GM10266 (cell line): ENCODE measurements around the gene SEPTIN12.
"Not testable (repeated sequence)": the region's sequence is repeated elsewhere in the genome, so short reads cannot be mapped to it uniquely, and the experiment has no call there.

ENCODE experiments used
- DNase-seq: peaks from one replicate; pipeline ENCODE4 v3.0.0; 2012; ENCODE audit errors: extremely low spot score
- TF ChIP-seq, protein P1 (sequence below): IDR thresholded peaks from 2 replicates; pipeline ENCODE4 v1.5.1; 2012; ENCODE audit warnings: mild to moderate bottlenecking, low read depth; ENCODE audit not compliant: control insufficient read depth, insufficient read depth; ENCODE audit errors: missing control alignments

The SEPTIN12 gene

GRCh38 chr16:4790261-4790660, 2.1 kb upstream of the SEPTIN12 start:
- TF ChIP-seq, protein P1, sequence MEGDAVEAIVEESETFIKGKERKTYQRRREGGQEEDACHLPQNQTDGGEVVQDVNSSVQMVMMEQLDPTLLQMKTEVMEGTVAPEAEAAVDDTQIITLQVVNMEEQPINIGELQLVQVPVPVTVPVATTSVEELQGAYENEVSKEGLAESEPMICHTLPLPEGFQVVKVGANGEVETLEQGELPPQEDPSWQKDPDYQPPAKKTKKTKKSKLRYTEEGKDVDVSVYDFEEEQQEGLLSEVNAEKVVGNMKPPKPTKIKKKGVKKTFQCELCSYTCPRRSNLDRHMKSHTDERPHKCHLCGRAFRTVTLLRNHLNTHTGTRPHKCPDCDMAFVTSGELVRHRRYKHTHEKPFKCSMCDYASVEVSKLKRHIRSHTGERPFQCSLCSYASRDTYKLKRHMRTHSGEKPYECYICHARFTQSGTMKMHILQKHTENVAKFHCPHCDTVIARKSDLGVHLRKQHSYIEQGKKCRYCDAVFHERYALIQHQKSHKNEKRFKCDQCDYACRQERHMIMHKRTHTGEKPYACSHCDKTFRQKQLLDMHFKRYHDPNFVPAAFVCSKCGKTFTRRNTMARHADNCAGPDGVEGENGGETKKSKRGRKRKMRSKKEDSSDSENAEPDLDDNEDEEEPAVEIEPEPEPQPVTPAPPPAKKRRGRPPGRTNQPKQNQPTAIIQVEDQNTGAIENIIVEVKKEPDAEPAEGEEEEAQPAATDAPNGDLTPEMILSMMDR, result no peak
- no peak for DNase-seq

- DNase-seq, result no peak
- TF ChIP-seq, protein P1, result no peak
Observed at GRCh38 chr16:4788910-4789309, 765 bp upstream of the SEPTIN12 start.

- DNase-seq, result no peak
- TF ChIP-seq, protein P1, result no peak
Observed at GRCh38 chr16:4788489-4788889, 344 bp upstream of the SEPTIN12 start.

- DNase-seq, result no peak
- TF ChIP-seq, protein P1, result no peak
Observed at GRCh38 chr16:4787068-4787467, 1.1 kb downstream of the SEPTIN12 start.

DNA sequence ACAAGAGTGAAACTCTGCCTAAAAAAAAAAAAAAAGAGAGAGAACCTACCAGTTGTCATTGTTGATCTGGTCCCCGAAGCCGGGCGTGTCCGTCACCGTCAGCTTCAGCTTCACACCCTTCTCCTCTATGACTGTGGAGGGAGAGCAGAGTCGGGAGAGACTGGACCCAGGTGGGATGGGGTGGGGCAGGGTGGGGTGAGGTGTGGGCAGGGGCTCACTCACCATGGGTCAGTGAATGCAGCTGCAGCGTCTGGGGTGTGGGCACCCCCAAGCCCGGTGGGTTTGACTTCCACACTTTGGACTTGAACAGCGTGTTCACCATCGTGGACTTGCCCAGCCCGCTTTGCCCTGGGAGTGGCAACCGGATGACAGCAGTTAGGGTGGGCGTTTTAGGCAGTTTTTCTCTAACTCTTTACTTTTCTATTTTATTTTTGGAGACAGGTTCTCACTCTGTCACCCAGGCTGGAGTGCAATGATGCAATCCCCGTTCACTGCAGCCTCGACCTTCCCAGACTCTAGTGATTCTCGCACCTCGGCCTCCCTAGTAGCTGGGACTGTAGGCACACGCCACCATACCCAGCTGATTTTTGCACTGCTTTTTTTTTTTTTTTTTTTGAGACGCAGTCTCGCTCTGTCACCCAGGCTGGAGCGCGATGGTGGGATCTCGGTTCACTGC, 2.2 kb downstream of the SEPTIN12 start:
- TF ChIP-seq, protein P1, result no peak
- no peak for DNase-seq

GRCh38 chr16:4784444-4784987, 3.6 kb downstream of the SEPTIN12 start:
- DNase-seq, result not testable (repeated sequence)

DNA sequence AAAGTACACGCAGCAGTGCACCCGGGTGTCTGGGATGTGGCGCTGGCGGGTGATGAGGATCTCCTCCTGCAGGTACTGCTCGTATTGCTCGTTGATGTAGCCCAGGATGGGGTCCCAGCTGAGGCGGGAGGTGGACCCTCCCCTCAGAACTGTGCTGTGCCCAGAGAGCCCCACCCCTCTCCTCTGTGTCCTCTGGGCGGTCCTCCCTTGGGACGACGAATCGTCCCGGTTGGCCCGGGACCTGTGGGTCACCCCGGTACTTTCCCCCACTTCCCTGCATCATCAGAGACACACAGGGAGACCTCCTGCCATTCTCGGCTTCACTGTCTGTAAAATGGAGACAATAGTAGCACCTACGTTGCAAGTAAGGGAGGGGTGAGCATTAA, 4.2 kb downstream of the SEPTIN12 start:
- DNase-seq, result no peak

More for the DNA sequence above, 4.2 kb downstream of the SEPTIN12 start:
- TF ChIP-seq, protein P1, result no peak
